T-helper 1 cell treated with Interleukin-12 subunit alpha and Interleukin-12 subunit beta and Interleukin-4 antibody, amounts not matched to agents 30 μg/mL and 1 μg/mL, for 36 hours (primary cell): Measurements from ENCODE around the gene FAM241A.
A peak's percentile ranks its signal among the peaks of the same experiment; 100 is the strongest.
"Not testable (repeated sequence)": the region's sequence is repeated elsewhere in the genome, so short reads cannot be mapped to it uniquely, and the experiment has no call there.

Source experiments
- H3K27ac Mint-ChIP-seq: one replicate; pipeline ENCODE4 v1.8.0; 2021; ENCODE audit warnings: mild to moderate bottlenecking, mixed read lengths
- H3K27me3 Mint-ChIP-seq: one replicate; pipeline ENCODE4 v1.8.0; 2021; ENCODE audit warnings: low read depth, mixed read lengths
- H3K36me3 Mint-ChIP-seq: one replicate; pipeline ENCODE4 v1.8.0; 2021; ENCODE audit warnings: low read depth, mixed read lengths
- H3K4me1 Mint-ChIP-seq: one replicate; pipeline ENCODE4 v1.8.0; 2021; ENCODE audit warnings: low read depth, mixed read lengths
- H3K4me3 Mint-ChIP-seq: one replicate; pipeline ENCODE4 v1.8.0; 2021; ENCODE audit warnings: mild to moderate bottlenecking, moderate library complexity, mixed read lengths
- H3K9me3 Mint-ChIP-seq: one replicate; pipeline ENCODE4 v1.8.0; 2021; ENCODE audit warnings: mixed read lengths

The FAM241A gene

DNA sequence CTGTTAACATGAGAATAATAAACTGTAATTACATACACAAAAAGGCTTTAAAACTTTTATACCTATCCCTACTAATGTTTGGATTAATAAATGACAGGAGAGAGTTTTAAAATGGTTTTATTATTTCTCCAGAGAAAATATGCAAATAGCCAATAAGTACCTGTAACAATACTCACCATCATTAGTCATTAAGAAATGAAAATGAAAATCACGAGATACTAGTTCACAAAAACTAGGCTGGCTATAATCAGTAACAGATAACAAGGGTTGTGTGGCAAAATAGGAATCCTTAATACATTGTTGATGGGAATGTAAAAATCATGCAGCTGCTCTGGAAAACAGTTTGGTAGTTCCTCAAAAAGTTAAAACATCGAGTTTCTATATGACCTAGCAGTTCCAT lies 61.2 kb downstream of the FAM241A start:
- H3K27me3 Mint-ChIP-seq, result peaks cover 6% of the 10 kb centered on the region
- no peaks in the 10 kb centered on the region for H3K9me3 Mint-ChIP-seq
- H3K4me1 Mint-ChIP-seq, result no peaks in the 10 kb centered on the region
- no peaks in the 10 kb centered on the region for H3K36me3 Mint-ChIP-seq
- no peak overlapping the region for H3K27ac Mint-ChIP-seq
- H3K4me3 Mint-ChIP-seq, result no peak overlapping the region

DNA sequence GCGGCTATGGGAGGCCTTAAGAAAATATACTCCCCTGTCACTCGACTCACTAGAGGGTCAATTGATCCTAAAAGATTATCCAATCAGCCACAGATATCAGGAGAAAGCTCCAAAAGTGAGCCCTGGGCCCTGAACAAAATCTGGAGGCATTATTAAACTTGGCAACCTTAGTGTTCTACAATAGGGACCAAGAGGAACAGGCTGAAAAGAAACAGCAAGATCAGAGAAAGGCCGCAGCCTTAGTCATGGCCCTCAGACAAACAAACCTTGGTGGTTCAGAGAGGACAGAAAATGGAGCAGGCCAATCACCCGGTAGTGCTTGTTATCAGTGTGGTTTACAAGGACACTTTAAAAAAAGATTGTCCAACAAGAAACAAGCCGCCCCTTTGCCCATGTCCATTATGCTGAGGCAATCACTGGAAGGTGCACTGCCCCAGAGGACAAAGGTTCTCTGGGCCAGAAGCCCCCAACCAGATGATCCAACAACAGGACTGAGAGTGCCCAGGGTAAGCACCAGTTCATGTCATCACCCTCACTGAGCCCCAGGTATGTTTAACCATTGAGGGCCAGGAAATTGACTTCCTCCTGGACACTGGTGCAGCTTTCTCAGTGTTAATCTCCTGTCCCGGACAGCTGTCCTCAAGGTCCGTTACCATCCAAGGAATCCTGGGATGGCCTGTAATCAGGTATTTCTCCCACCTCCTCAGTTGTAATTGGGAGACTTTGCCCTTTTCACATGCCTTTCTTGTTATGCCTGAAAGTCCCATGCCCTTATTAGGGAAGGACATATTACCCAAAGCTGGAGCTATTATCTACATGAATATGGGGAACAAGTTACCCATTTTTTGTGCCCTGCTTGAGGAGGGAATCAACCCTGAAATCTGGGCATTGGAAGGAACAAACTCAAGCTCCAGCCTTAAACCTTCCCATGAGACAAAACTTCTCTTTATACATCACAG lies 63.2 kb downstream of the FAM241A start:
- not testable (repeated sequence) for H3K9me3 Mint-ChIP-seq, H3K4me1 Mint-ChIP-seq, H3K27ac Mint-ChIP-seq, H3K4me3 Mint-ChIP-seq, H3K27me3 Mint-ChIP-seq, H3K36me3 Mint-ChIP-seq

DNA sequence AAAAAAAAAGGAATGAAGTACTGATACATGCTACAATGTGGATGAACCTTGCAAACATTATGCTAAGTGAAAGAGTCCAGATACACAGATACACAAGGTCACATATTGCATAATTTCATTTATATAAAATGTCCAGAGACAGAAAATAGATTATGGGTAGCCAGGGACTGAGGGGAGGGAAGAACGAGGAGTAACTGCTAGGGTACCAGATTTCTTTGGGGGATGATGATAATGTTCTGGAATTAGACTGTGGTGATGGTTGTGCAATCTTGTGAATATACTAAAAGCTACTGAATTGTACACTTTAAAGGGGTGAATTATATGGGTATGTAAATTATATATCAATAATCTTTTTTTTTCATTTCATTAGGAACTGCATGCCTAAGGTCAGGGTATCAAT lies 65.5 kb downstream of the FAM241A start:
- Mint-ChIP-seq H3K36me3 (no peaks in the 10 kb centered on the region), H3K27me3 (peaks cover 6% of the 10 kb centered on the region), H3K4me1 (peaks cover 3% of the 10 kb centered on the region), H3K4me3 (no peak overlapping the region), H3K9me3 (no peaks in the 10 kb centered on the region), H3K27ac (no peak overlapping the region)

DNA sequence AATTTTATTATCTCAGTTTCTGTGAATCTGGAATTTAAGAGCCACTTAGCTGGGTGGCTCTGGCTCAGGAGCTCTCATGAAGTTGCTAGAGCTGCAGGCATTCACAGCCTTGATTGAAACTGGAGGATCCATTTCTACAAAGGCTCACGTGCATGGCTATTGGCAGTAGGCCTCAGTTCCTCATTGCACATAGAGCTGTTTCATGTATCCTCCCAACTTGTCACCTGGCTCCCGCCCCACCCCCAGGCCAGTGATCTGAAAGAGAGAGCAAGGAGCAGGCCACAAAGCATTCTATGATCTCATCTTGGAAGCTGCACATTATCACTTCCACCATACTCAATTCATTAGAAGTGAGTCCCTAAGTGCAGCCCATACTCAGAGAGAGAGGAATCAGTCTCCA lies 67.8 kb downstream of the FAM241A start:
- Mint-ChIP-seq H3K4me3 (no peak overlapping the region), H3K9me3 (no peaks in the 10 kb centered on the region), H3K27ac (no peak overlapping the region), H3K36me3 (no peaks in the 10 kb centered on the region), H3K27me3 (peaks cover 6% of the 10 kb centered on the region), H3K4me1 (peaks cover 3% of the 10 kb centered on the region)

DNA sequence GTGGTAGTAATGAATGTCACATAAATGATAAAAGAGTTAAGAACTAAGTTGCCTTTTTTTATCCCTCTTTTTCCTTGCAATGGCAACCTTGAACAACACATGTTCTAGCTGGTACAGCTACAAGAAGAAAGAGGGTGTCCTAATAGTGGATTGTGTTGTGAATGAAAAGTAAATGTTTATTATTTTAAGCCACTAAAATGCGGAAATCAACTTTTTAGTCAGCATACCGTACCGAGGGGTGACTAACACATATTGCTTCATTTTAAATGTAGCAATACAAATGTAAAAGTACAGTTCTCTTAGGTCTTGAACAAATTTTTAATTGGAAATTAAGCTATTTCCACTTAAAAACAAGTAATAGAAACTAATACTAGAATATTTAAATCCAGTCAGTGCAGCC lies 68.6 kb downstream of the FAM241A start:
- H3K4me3 Mint-ChIP-seq, result no peak overlapping the region
- no peaks in the 10 kb centered on the region for H3K9me3 Mint-ChIP-seq
- no peak overlapping the region for H3K27ac Mint-ChIP-seq
- peaks cover 6% of the 10 kb centered on the region for H3K27me3 Mint-ChIP-seq
- H3K4me1 Mint-ChIP-seq, result peaks cover 3% of the 10 kb centered on the region
- no peaks in the 10 kb centered on the region for H3K36me3 Mint-ChIP-seq

DNA sequence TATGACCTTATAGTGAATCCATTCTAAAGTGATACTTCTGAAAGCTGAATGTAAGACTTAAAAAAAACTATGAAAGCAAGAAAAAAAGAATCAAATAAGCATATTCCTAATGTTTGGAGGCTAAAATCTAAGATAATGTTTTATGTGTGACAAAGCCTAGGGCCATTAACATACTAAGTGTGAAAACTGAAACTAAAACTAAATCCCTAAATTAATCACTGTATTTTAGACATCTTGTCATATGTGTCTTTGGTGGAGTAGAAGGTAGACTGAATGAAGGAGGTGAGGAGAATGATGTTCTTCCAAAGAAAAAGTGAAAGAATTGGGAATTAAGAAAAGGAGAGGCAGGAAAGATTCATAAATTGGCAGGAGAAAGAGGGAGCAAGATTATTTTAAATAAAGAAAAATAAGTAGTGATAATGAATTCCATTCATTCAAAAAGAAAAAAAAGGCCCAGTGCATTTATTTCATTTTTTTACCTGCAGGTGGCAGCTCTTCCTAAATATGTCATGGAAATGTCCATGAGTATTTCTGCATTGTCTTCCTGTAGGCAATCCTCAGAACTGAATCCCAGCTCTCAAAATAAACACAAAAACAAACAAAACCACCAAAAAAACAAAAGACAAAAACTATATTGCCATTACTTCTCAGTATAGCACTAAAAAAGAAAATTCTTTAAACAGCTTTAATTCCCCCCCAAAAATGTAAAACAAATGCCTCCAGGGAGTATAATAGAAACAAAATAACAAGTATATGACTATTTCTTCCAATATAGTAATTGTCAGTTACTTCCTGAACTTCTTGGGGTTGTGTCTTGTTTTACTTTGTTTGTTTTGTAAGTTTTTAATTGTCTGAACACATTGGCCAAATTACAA lies 69.4 kb downstream of the FAM241A start:
- Mint-ChIP-seq H3K4me3 (no peak overlapping the region), H3K27me3 (peaks cover 5% of the 10 kb centered on the region), H3K36me3 (no peaks in the 10 kb centered on the region), H3K9me3 (no peaks in the 10 kb centered on the region), H3K27ac (no peak overlapping the region), H3K4me1 (peaks cover 3% of the 10 kb centered on the region)

DNA sequence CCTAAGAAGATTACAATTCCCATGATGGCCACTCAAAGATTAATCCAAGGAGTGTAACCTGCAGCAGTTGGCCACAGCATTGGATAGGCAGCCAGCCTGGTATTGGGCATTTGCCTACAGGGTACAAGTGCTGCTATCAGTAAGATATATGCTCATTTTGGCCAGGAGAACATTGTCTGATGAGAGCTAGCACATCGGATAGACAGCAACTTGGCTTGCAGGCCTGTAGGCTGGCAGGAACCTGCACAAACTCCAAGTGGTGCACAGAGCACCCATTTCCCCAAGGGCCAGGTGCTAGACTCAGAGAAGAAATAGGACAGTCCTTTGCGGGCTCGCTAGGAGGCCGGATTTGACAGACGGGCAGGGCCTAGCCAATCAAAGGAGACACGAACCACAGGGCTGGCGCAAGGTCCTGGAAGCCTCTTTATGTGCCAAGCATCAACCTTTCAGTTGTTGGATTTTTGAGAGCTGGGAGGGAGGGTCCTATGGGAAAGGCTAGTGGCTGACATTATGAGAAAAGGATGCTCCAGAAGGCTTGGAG lies 74.6 kb downstream of the FAM241A start:
- peaks cover 4% of the 10 kb centered on the region for H3K9me3 Mint-ChIP-seq
- no peaks in the 10 kb centered on the region for H3K27me3 Mint-ChIP-seq
- no peak overlapping the region for H3K27ac Mint-ChIP-seq
- no peaks in the 10 kb centered on the region for H3K36me3 Mint-ChIP-seq
- H3K4me3 Mint-ChIP-seq, result no peak overlapping the region
- H3K4me1 Mint-ChIP-seq, result peaks cover 7% of the 10 kb centered on the region

DNA sequence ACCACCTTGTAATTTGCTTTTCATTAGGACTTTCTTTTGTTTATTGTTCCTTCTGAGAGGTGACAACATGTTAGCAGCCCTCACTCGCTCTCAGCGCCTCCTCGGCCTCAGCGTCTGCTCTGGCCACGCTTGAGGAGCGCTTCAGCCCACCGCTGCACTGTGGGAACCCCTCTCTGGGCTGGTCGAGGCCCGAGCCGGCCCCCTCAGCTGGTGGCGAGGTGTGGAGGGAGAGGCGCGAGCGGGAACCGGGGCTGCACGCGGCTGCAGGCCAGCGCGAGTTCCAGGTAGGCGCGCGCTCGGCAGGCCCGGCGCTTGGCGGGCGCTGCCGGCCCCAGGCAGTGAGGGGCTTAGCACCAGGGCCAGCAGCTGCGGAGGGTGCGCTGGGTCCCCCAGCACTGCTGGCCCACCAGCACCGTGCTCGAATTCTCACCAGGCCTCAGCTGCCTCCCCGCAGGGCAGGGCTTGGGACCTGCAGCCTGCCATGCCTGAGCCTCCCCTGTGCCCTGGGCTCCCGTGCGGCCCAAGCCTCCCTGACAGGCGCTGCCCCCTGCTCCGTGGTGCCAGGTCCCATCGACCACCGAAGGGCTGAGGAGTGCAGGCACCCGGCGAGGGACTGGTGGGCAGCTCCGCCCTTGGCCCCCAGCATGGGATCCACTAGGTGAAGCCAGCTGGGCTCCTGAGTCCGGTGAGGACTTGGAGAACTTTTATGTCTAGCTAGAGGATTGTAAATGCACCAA lies 77.1 kb downstream of the FAM241A start:
- H3K4me1 Mint-ChIP-seq, result peaks cover 7% of the 10 kb centered on the region
- peaks cover 4% of the 10 kb centered on the region for H3K9me3 Mint-ChIP-seq
- no peaks in the 10 kb centered on the region for H3K36me3 Mint-ChIP-seq
- no peak overlapping the region for H3K4me3 Mint-ChIP-seq
- peaks cover 4% of the 10 kb centered on the region for H3K27me3 Mint-ChIP-seq
- no peak overlapping the region for H3K27ac Mint-ChIP-seq

DNA sequence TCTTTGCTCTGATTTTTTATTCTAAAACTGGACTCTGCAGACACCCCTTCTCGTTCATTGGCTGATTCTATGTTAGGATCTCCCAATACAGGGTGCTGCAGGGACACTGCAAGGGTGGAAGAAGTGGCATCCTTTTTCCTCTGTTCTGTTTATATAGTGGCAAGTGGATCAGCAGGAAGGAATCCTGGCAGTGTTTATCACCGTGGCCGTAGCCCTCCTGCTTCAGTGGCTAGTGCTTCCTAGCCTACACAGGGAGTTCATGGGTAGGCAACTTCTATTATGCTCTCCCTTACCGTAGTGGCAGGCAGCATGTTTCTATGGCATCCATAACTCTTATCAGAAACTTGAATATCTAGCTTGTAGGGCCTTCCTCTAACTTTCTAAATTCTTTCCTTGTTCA lies 79.9 kb downstream of the FAM241A start:
- Mint-ChIP-seq H3K9me3 (peaks cover 4% of the 10 kb centered on the region), H3K27me3 (peaks cover 4% of the 10 kb centered on the region), H3K4me1 (peaks cover 11% of the 10 kb centered on the region), H3K36me3 (no peaks in the 10 kb centered on the region), H3K4me3 (no peak overlapping the region), H3K27ac (no peak overlapping the region)

DNA sequence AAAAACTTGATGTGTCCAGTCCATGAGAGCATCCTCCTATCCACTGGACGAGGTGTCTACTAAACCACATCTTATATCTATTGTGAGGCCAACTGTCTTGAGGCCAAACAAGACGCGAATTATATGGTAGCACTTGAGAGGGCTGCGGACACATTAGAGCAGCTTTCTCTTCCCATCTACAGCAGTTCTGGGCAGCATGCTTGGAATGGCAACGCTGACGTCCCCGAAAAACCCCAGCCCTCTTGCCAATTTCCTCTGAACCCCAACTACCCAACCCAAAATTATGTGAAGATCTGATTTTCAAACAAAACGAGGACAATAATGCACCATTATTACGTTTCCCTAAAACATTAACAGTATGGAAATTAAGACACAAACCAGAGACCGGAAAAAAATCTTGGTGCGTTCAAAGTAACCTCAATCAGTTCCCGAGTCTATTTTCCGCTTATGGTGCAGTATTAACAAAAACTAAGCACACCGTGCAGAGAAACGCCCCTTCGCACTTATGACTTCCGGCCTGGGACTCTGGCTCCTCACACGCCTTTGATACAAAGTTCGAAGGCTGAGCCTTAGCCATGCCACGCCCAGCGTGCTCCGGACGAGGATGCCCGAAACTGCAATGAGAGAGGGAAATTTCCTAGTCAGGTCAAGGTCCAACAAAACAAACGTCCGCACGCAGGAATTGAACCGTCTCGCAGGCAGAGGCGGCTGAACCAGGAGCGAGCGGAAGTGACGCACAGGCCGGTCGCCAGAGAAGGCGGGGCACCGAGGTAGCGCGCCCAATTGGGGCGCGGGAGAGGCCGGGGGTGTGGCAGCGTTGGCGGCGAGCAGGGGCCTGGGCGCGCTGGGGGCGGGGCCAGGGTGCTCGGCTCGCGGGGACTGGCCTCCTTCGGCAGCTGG lies 85.9 kb downstream of the FAM241A start:
- Mint-ChIP-seq H3K4me3 (peak overlapping the region; percentile 86), H3K27me3 (no peaks in the 10 kb centered on the region), H3K36me3 (no peaks in the 10 kb centered on the region), H3K9me3 (no peaks in the 10 kb centered on the region), H3K27ac (peak overlapping the region; percentile 95), H3K4me1 (peaks cover 30% of the 10 kb centered on the region)

DNA sequence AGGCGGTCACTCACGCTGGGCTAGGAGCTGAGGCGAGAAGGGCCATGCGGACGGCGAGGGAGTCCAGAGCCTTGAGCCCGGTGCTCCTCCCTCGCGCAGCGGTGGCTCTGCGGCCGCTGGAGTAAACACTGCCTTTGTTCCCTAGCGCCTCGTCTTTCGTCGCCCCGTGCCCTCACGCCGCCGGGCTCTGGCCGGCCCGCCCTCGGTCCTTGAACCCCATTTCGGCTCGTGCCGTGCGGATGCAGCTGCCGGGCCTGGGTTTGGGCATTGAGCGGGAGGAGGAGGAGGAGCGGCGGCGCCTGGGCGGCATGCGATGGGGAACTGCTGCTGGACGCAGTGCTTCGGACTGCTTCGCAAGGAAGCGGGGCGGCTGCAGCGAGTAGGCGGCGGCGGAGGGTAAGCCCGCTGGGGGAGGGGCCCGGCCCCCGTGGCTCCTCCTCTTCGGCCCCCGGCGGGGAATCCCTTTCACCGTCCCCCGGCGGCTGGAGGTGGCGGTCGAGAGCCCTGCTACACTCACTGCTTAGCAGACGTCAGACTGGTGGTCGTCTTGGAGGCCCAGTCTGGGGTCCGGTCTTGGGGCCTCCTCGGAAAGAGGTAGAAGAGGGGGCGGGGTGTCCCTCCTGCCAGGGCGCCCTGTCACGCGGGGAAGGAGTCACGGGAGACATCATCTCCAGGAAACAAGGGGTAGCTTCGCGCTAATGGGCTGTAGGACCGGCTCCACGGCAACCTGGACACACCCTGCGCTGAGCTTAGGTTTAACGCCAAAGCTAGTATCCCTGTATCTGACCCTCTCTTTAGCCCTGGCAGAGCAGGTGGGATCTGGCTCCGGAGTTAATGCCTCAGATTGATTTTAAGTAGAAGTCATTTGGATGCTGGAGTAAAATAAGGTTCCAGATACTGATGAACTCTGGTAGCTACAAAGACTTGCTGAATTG lies 86.8 kb downstream of the FAM241A start, which contains the start of gene AP1AR:
TSS of gene AP1AR (plus strand) at position 9 of the 935 bp plus-strand sequence. CDS start at position 314, 305 bp downstream.
- H3K4me3 Mint-ChIP-seq, result peak within 1 kb of the TSS; percentile 86
- H3K9me3 Mint-ChIP-seq, result no peaks in the 10 kb centered on the region
- peak within 1 kb of the TSS; percentile 95 for H3K27ac Mint-ChIP-seq
- no peaks in the 10 kb centered on the region for H3K36me3 Mint-ChIP-seq
- H3K4me1 Mint-ChIP-seq, result peaks cover 30% of the 10 kb centered on the region
- no peaks in the 10 kb centered on the region for H3K27me3 Mint-ChIP-seq

DNA sequence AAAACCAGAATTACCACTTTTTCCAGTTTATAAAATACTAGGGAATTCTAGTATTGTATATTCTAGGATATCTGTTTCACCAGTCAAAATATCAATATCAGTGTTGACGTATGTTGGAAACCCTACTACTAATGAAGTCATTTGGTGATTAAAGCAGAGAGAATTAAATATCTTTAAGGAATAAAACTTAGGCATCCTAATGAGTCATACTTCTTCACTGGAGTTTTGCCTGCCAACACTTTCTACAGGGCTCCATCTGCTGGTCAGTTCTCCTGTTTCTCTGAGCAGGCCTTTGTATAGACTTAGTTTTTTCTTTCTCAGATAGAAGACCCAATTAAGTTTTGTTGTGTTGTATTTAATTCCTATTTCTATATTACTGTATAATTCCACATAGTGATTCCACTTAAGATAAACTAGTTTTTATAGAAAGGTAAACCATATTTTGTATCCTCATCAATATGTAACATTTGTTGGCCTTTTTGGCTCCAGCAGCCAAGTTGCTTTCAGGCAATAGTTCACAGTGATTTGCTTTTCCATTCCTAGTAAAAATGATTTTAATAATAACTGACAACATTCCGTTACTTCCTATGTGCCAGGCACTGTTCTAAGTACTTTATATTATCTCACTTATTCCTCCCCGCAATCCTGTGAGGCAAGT lies 89.8 kb downstream of the FAM241A start:
- H3K27me3 Mint-ChIP-seq, result no peaks in the 10 kb centered on the region
- no peaks in the 10 kb centered on the region for H3K9me3 Mint-ChIP-seq
- peaks cover 32% of the 10 kb centered on the region for H3K4me1 Mint-ChIP-seq
- no peak overlapping the region for H3K27ac Mint-ChIP-seq
- no peaks in the 10 kb centered on the region for H3K36me3 Mint-ChIP-seq
- H3K4me3 Mint-ChIP-seq, result no peak overlapping the region
